SW 1271 (cell line): ENCODE measurements around the gene MPC1.
"Not testable (repeated sequence)": the region's sequence is repeated elsewhere in the genome, so short reads cannot be mapped to it uniquely, and the experiment has no call there.

ENCODE experiments used
- DNase-seq, 2 experiments: peaks; one replicate each; lab custom pipeline; 2025; lab: John Stamatoyannopoulos, UW

MPC1 gene

GRCh38 chr6:166406197-166406596, 23.5 kb upstream of the MPC1 start:
- no peak for DNase-seq

DNA sequence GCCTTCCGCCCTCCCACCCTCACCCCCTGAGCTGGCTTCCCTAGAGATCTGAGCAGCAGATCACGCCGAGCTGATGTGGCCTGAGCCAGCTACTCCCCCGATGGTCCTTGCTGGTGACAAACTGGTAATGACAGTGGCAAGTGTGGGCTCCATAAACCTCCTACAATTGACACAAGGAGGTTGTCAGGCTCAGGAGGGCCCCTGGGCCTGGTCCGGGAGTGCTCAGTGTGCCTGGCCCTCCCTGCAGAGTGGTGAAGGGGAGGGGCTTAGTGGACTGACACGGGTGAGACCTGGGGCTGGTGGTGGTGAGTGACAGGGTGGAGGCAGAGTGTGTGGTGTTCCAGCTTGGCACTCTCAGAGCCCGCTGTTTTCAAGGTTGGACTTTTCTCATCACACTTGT, 22.6 kb upstream of the MPC1 start:
- DNase-seq, result no peak

- DNase-seq, result no peak
These were observed 20.0 kb upstream of the MPC1 start for GRCh38 chr6:166402582-166403277.

DNA sequence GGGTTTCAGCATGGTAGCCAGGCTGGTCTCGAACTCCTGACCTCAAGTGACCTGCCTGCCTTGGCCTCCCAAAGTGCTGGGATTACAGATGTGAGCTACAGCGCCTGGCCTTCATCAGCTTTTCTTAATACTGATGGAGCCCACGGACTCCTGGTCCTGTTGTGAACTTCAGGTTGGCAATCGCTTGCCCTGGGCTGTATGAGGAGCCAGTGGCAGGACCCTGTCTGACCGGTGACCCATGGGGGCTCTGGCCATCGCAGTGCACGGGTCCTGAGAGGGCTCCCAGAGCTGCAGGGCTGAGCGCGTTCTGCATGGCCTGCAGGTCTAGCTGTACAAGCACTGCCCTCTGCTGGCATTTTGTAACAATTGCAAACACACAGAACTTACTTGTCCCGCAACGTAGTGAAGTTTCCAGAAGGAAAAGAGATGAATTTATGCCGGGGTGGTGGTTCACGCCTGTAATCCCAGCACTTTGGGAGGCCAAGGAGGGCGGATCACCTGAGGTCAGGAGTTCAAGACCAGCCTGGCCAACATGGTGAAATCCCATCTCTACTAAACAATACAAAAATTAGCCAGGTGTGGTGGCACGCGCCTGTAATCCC, 18.0 kb upstream of the MPC1 start:
- peak; percentile 34 to 52 for DNase-seq

DNA sequence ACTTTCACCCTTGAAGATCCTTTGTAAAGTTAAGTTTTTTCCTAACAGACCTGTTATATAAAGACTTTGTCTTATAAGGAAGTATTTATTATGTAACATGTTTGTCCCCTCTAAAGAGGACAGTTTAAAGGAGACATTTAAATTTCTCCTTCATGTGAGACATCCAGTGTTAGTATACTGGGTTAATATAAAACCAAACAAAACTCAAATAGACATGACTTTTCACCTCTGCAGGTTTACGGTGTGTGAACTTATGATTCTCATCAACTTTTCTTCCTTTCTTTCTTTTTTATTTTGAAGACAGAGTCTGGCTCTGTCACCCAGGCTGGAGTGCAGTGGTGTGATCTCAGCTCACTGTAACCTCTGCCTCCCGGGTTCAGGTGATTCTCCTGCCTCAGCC, 17.4 kb upstream of the MPC1 start:
- no peak for DNase-seq

DNA sequence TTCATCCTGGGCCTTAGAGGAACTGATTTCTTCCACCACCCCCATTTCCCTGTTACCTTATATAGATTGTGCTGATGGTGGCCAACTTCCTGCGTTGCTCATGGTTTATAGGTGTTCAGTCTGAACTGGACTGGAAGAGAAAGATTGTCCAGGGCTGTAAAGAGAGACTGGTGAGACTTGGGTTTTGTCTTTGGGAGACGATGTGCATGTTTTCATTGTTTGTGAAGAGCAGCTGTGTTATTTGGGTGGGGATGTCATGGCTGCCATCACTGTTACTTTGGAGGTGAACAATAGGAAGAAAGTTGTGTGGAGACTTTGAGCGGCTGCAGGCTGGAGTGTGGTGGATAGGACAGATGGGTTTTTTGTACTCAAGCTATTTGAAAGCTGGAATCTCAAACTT, 15.6 kb upstream of the MPC1 start:
- DNase-seq, result no peak

- DNase-seq, result no peak
These were observed 15.1 kb upstream of the MPC1 start for GRCh38 chr6:166397849-166398248.

DNA sequence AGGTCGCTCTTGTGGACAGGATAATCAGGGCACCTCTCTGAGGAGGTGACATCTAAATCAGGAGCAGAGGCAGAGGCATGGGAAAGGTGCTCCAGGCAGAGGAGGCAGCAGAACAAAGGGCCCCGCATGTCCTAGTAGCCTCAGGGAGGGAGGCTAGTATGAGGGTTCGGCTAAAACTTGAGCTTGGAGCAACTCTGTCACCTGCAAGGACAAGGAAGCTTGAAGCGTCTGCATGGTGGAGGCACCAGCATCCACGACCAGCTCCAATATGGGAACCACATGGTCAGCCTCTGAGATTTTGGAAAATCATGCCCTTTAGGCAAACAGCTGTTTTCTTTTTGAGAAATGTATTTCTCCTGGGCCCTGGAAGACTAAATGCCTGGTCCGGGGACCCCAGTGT, 13.0 kb upstream of the MPC1 start:
- DNase-seq, result no peak

- no peak for DNase-seq
These were observed 12.6 kb upstream of the MPC1 start for GRCh38 chr6:166395351-166395750.

GRCh38 chr6:166394036-166394892, 11.5 kb upstream of the MPC1 start:
- no peak for DNase-seq

GRCh38 chr6:166393535-166393823, 10.7 kb upstream of the MPC1 start:
- DNase-seq, result no peak

- not testable (repeated sequence) for DNase-seq
These were observed 10.2 kb upstream of the MPC1 start for GRCh38 chr6:166392755-166393534.

- no peak for DNase-seq
These were observed 6.4 kb upstream of the MPC1 start for GRCh38 chr6:166389119-166389518.

GRCh38 chr6:166388290-166389004, 5.7 kb upstream of the MPC1 start:
- no peak for DNase-seq

DNA sequence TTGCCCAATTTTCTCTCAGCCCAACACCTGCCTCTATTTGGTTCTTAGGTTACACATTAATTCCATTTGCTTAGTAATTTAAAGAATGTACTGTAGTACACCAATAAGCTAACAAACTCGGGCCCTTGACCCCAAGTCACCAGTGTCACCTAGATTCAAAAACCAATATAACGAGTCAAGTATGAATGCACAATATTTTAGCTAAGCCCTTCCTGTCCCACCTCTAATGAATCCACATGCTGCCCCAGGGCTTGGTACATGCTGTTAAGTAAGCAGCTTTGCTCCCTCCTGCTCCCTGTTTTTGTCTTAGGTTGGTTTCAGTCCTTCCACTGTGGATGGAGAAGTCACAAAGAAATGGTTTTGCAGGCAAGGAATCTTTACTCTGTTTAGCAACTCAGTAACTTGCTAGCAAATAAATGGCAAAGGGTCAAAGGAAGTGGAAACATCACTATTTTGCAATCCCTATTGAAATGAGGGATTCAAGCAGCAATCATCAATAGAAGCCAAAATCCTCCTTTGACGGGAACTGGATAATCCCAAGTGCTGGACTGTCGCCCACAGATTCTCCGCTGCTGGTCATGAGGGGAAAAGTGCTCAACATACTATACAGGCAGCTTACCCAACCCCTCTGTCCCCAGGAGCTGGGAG, 5.0 kb upstream of the MPC1 start:
- DNase-seq, result no peak

DNA sequence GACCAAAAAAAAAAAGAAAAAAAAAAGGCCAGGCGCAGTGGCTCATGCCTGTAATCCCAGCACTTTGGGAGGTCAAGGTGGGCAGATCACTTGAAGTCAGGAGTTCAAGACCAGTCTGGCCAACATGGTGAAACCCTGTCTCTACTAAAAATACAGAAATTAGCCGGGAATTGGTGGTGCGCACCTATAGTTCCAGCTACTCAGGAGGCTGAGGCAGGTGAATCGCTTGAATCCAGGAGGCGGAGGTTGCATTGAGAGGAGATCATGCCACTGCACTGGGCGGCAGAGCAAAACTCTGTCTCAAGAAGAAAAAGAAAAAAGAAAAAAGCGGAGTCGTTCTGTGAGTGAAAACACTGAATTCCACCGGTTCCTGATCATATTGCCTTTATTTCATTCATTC, 4.4 kb upstream of the MPC1 start:
- not testable (repeated sequence) for DNase-seq

GRCh38 chr6:166386111-166386510, 3.4 kb upstream of the MPC1 start:
- DNase-seq, result no peak

DNA sequence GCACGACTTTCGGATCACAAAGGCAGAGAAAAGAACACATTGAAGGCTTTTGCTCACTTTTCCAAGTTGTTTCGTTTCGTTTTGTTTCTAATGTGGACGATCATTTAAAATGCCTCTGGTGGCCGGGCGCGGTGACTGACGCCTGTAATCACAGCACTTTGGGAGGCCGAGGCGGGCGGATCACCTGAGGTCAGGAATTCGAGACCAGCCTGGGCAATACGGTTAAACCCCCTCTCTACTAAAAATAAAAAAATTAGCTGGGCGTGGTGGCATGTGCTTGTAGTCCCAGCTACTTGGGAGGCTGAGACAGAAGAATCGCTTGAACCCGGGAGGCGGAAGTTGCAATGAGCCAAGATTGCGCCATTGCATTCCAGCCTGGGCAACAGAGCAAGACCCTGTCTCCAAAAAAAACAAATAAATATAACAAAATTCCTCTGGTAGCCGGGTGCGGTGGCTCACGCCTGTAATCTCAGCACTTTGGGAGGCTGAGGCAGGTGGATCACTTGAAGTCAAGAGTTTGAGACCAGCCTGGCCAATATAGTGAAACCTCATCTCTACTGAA, 1.1 kb upstream of the MPC1 start:
- DNase-seq, result peak in 1 of 2 experiments; percentile 78

DNA sequence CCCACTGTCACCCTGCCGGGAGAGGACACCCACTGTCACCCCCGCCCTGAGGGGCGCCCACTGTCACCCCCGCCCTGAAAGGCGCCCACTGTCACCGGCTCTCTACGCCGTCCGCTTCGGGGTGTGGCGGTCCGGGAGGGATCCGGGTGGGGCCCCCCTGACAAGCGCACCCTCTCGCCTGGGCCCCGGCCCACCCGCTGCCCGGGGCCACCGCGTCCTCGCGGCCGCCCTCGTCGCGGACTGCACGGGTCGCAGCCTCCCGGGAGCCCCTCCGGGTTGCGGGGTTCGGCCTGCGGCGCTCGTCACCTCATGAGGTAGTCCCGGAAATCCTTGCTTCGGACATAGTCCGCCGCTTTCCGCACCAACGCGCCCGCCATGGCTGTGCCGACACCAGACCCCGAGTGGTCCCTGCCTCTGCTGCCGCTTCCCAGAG, 224 bp downstream of the MPC1 start:
- DNase-seq, result no peak

DNA sequence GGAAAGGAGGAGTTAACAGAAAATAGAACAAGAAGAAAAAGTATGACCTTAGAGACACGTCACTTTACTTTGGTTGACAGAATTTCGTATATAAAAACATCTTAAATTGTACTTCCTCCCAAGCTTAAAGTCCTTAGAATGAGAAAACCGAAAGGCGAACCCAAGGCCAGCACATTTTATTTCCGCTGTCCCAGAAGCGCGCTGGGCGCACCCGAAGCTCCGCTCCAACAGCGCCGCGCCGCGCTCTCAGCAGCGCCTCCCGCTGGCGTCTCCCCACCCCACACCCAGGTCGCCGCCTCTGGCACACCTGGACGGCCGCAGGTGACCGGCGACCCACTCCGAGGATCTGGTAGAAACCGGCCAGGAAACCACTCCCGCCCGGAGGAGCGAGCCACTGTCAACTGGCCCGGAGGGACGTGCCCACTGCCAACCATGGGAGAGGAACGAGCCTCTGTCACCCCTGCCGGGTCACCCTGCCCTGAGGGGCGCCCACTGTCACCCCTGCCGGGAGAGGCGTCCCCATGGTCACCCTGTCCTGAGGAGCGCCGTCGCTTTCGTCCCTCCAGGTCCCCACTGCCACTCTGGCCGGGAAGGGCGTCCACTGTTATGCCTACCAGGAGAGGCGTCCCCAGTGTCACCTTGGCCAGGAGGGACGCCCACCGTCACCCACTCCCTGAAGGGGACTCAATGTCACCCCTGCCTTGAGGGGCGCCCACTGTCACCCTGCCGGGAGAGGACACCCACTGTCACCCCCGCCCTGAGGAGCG, 824 bp downstream of the MPC1 start:
- peak in 1 of 2 experiments; percentile 16 for DNase-seq
